KBM-7 (cell line): ENCODE data around the gene LMAN2L.

Source experiments
- DNase-seq: peaks from one replicate; pipeline ENCODE4 v3.0.0-alpha.2; 2015
- in situ Hi-C: fragments of 300-500 bp; cut with MboI; formaldehyde crosslinking; loops from 2 replicates; pipeline ENCODE4 v1.14.3; 2020; ENCODE audit warnings: low sequenced_read_pairs, low pct_unique_long_range_greater_than_20kb, mixed read lengths

The LMAN2L gene

GRCh38 chr2:96739633-96740428 lies at the start of gene LMAN2L:
Gene LMAN2L, minus strand, starts transcription at chr2:96740064. Its CDS starts 24 bp downstream, at chr2:96740040.
- in situ Hi-C loops = no loop called here
- peak; percentile 99 for DNase-seq

GRCh38 chr2:96789245-96789617 lies 49.4 kb upstream of the LMAN2L start:
- in situ Hi-C loops = no loop called here

GRCh38 chr2:96788442-96789244 lies 48.8 kb upstream of the LMAN2L start:
- DNase-seq = no peak
- in situ Hi-C loops = no loop called here

More at GRCh38 chr2:96789245-96789617, 49.4 kb upstream of the LMAN2L start:
- no peak for DNase-seq

GRCh38 chr2:96787411-96787810 lies 47.5 kb upstream of the LMAN2L start:
- no peak for DNase-seq
- in situ Hi-C loops = no loop called here

GRCh38 chr2:96783388-96783787 lies 43.5 kb upstream of the LMAN2L start:
- in situ Hi-C loops = no loop called here

GRCh38 chr2:96775160-96775559 lies 35.3 kb upstream of the LMAN2L start:
- in situ Hi-C loops = no loop called here
- no peak for DNase-seq

More at GRCh38 chr2:96783388-96783787, 43.5 kb upstream of the LMAN2L start:
- DNase-seq = no peak

GRCh38 chr2:96773922-96774321 lies 34.1 kb upstream of the LMAN2L start:
- in situ Hi-C loops = no loop called here
- peak; percentile 38 for DNase-seq

GRCh38 chr2:96772903-96773671 lies 33.2 kb upstream of the LMAN2L start:
- in situ Hi-C loops = no loop called here
- no peak for DNase-seq

GRCh38 chr2:96771796-96772618 lies 32.1 kb upstream of the LMAN2L start:
- DNase-seq = no peak
- in situ Hi-C loops = no loop called here

- in situ Hi-C loops = no loop called here
- DNase-seq = no peak
Observed at GRCh38 chr2:96770442-96771202, 30.8 kb upstream of the LMAN2L start.

GRCh38 chr2:96769814-96770213 lies 29.9 kb upstream of the LMAN2L start:
- DNase-seq = no peak

GRCh38 chr2:96768083-96768561 lies 28.3 kb upstream of the LMAN2L start:
- in situ Hi-C loops = no loop called here
- DNase-seq = no peak

More at GRCh38 chr2:96769814-96770213, 29.9 kb upstream of the LMAN2L start:
- in situ Hi-C loops = no loop called here

GRCh38 chr2:96767135-96767871 lies 27.4 kb upstream of the LMAN2L start:
- in situ Hi-C loops = no loop called here
- no peak for DNase-seq

GRCh38 chr2:96764253-96764637 lies 24.4 kb upstream of the LMAN2L start:
- in situ Hi-C loops = no loop called here
- peak; percentile 91 for DNase-seq

GRCh38 chr2:96763511-96764252 lies 23.8 kb upstream of the LMAN2L start:
- peak; percentile 65 for DNase-seq
- in situ Hi-C loops = no loop called here

- in situ Hi-C loops = no loop called here
Observed at GRCh38 chr2:96762529-96763311, 22.9 kb upstream of the LMAN2L start.

More at GRCh38 chr2:96762529-96763311, 22.9 kb upstream of the LMAN2L start:
- peak; percentile 38 for DNase-seq
